ENCODE measurements around the gene PDE1C.
"Not testable (repeated sequence)": the region's sequence is repeated elsewhere in the genome, so short reads cannot be mapped to it uniquely, and the experiment has no call there.

PDE1C gene

GRCh38 chr7:31887006-31887405 is 183.2 kb downstream of the PDE1C start:
- DNase-seq, result no peak

GRCh38 chr7:31885171-31885570 is 185.0 kb downstream of the PDE1C start:
- DNase-seq, result no peak

- DNase-seq, result no peak
Observed at GRCh38 chr7:31883761-31884164, 186.4 kb downstream of the PDE1C start.

GRCh38 chr7:31882187-31882586 is 188.0 kb downstream of the PDE1C start:
- DNase-seq, result peak in 1 of 2 experiments; percentile 19

- no peak for DNase-seq
Observed at GRCh38 chr7:31878875-31879274, 191.3 kb downstream of the PDE1C start.

- DNase-seq, result no peak
Observed at GRCh38 chr7:31875424-31875823, 194.8 kb downstream of the PDE1C start.

GRCh38 chr7:31874631-31875386 is 195.4 kb downstream of the PDE1C start:
- DNase-seq, result no peak

DNA sequence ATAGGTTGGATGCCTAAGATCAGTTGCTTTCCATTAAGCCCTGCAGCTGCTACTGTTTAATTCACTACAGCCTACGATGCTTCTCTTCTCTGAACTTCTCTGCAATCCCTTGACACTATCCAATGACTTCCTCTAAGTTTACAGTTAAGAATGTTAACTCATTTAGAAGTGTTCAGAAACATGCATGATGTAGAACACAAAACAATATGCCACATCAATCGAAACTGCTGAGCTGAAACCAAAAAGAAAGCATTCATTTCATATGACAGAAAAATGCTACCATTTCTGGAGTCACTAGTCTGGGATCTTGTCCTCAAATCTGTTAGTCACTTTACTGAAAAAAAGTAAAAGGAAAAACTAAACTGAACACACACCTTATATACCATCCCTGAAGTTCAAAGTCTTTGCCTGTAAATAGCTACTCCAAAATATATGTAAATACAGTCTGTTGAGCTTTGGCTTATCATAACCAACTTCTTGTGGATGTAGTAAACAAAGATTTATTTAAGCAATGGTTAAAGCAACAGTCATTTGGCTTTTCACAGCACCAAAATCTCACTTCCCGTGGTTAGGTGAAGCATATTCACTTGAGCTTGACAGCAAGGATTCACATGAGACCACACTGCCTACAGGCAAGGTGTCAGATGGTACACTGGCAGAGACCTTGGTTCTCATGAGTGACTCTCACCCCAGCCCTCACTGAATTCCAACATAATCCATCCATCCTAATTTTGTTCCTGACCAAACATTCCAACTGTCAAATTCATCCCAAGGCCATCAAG is 196.2 kb downstream of the PDE1C start:
- DNase-seq, result no peak

- no peak for DNase-seq
Observed at GRCh38 chr7:31872545-31873370, 197.4 kb downstream of the PDE1C start.

GRCh38 chr7:31864646-31865045 is 205.6 kb downstream of the PDE1C start:
- no peak for DNase-seq

DNA sequence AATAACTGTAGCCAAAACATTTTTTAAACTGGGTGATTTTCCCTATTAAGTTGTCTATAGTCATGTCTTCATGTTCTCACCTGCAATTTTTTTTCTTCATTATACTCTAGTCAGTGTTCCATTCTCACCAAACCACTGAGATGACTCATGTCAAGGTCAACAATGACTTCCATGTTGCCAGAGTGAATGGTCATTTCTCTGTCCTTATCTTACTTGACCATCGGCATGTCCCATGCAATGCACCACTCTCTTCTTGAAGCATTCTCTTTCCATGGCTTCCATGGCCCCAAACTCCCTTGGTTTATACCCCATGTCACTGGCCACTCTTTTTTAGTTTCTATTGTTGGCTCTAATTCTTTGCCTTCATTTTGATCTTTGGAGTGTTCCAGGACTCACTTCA is 209.3 kb downstream of the PDE1C start:
- no peak for DNase-seq

DNA sequence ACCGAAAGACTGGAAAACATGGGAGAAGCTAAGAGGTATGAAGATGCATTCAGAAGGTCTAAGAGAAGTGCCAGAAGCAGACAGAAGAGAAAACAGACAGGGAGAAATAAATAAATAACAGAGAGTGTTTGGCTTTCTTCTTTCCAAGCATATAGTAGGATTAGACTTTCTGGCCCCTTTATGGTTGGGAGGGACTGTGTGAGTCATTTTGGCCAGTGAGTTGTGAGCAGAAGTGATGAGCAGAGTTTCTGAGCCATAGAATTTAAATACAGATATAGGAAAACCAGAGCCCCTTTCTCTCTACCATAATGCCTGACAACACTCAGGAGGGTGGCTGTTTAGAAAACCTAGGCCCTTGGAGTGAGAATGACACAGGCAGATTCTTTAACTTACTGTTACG is 212.2 kb downstream of the PDE1C start:
- no peak for DNase-seq

DNA sequence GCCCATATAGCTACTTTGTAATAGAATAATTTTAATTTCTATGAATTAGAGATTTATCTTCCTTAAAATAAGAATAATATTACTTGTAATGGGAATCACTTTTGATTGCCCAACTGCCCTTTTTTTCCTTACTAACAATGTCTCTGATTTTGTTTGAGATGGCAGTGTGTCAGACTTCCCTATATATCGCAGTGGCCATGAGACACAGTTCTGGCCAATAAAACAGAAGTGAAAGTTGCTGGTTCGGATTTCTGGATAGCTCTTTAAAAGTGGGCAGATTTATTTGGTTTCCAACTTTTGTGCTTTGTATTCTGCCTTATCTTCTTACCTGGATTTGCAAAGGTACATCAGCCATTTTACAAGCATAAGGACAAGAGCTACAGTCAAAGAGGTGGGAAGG is 213.0 kb downstream of the PDE1C start:
- no peak for DNase-seq

GRCh38 chr7:31856337-31856736 is 213.9 kb downstream of the PDE1C start:
- no peak for DNase-seq

DNA sequence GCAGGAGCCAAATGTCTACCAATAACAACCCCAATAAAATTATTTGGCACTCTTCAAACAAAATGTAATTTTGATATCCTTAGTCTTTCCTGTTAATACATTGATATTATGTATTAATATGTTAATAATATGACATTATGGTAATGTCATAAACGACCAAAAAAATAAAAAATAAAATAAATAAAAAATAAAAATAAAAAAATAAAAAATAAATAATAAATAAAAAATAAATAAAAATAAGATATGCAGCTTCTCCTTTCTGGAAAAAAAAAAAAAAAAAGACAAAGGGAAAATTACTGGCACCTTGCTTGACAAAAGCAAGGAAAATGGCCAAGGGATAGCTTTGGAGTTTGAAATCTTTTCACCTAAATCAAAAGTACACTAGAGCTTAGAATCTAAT is 214.7 kb downstream of the PDE1C start:
- no peak for DNase-seq

DNA sequence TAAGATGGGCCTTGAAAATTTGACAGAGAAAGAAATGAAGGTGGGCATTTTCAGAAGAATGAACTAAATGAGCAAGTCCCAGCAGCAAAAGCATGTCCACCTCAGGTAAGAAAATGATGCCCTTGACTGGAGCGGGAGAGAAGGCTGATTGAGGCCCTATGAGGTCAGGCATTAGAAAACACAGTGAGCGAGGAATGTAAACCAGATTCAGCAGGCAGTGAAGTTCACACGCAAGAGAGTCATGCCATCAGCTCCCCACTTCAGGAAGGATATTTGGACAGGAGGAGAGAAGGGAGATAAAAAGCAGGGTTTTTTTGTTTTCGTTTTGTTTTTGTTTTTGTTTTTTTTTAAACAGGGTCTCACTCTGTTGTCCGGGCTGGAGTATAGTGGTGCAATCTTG is 216.8 kb downstream of the PDE1C start:
- DNase-seq, result no peak

DNA sequence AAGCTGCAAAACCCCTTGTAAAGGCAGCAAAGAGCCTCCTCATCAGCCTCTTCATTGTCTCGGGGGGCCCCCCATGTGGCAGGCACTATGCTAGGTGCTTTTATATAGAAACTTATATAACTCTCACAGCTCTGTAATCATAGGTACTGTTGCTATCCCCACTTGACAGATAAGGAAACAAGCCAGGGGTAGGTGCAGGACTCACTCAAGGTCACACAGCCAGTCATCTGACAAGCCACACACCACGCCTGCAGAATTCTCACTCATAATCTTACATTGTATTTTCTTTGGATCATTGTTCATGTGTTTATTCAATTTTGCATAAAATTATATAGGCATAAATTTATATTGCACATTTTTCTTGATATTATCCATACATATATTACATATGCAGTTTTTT is 217.7 kb downstream of the PDE1C start:
- no peak for DNase-seq

GRCh38 chr7:31851119-31851518 is 219.1 kb downstream of the PDE1C start:
- DNase-seq, result no peak

DNA sequence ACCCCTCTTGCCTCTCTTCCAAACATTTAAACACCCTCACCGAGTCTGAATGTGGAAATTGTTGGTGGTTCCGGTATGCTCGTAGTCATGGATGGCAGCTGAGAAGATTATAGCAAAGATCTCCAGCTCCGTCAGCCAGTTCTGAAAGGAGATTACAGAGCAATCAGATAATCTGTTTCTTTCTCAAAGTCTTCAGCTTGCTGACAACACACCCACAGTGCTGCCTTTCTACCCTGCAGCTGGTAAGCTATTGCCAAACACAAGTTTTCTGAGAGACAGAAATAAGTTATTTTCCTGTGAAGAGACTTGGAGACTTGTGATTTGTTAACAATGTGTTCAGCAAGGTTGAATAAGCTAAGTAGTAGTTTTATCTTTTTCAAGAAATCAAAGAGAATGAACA is 219.6 kb downstream of the PDE1C start:
- DNase-seq, result no peak

DNA sequence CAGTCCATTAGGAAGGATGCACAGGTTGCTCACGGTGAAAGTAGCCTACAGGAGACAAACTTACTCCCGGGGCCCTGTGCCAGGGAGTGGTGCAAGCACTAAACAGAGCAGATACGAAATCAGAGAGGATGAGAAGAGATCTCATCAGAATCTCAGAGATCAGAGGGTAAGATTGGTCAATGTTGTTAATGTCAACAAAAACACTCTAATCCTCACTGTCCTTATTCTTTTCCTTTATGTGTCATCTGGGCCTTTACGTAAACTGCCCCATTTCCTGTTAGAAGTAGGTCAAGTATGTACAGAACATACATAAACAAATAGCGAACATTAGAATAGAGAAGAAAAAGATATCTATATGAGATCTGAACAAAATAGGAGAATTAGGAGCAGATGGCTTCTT is 220.1 kb downstream of the PDE1C start:
- no peak for DNase-seq

DNA sequence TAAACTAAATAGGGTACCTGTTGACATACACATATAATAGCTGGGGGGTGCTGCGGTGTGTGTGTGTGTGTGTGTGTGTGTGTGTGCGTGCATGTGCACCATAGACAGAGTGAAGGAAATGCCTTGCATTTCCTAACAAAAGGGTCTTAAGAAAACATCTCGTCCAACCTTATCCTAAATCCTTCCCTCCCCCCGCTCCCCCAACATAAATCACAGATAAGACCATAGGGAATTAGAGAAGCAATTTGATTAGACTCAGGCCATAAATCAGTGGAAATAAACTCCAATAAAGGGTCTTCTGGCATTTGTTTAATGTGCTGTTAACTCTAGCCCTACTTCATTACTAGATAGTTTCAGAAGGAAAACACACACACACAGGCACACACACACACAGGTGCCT is 234.7 kb downstream of the PDE1C start:
- DNase-seq, result no peak

GRCh38 chr7:31833625-31834024 is 236.6 kb downstream of the PDE1C start:
- DNase-seq, result not testable (repeated sequence)

- no peak for DNase-seq
Observed at GRCh38 chr7:31828520-31828919, 241.7 kb downstream of the PDE1C start.

DNA sequence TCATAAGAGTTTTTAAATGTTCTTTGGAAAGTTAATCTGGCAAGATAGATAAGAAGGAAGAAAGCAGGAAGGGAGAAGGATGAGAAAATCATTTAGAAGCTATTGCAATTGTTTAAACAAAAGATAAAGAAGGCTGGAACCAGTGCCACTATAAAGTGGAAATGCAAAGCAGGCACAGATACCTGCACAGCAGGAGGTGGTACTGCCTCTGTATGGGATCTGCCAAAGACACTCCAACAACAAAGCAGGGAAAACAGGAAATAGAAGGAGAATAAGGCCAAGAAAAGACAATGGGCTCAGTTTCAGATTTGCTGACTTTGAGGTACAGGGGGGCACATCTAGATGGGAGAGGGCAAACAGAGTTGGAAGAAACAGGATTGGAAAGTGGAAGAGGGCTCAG is 244.6 kb downstream of the PDE1C start:
- no peak for DNase-seq
